Activated CD4-positive, alpha-beta memory T cell treated with anti-CD3 and anti-CD28 coated beads for 36 hours (primary cell): ENCODE measurements around the gene TMTC1. TPM values are rescaled to one million over a fixed set of nuclear protein-coding genes. Genes with fewer than 3 reads are reported as not detected.

Experiments
- CTCF ChIA-PET: fragments of 350-600 bp; sonication (Branson Sonifier 250); formaldehyde crosslinking; loops from one replicate; lab custom pipeline; 2021; ENCODE audit warnings: antibody characterized with exemption, inconsistent platforms; lab: Charles Lee
- POLR2A ChIA-PET: fragments of 350-600 bp; sonication (Branson Sonifier 250); formaldehyde crosslinking; loops from one replicate; lab custom pipeline; 2021; ENCODE audit warnings: antibody characterized with exemption; lab: Charles Lee
- DNase-seq: peaks from one replicate; pipeline ENCODE4 v3.0.0-alpha.2; 2020
- H3K27ac Mint-ChIP-seq: one replicate; pipeline ENCODE4 v1.8.0; 2021; ENCODE audit warnings: mixed read lengths
- H3K27me3 Mint-ChIP-seq: one replicate; pipeline ENCODE4 v1.8.0; 2021; ENCODE audit warnings: mixed read lengths
- H3K36me3 Mint-ChIP-seq: one replicate; pipeline ENCODE4 v1.8.0; 2021; ENCODE audit warnings: mixed read lengths
- H3K4me1 Mint-ChIP-seq: one replicate; pipeline ENCODE4 v1.8.0; 2021; ENCODE audit warnings: low read depth, mixed read lengths
- H3K4me3 Mint-ChIP-seq: one replicate; pipeline ENCODE4 v1.8.0; 2021; ENCODE audit warnings: mild to moderate bottlenecking, mixed read lengths
- H3K9me3 Mint-ChIP-seq: one replicate; pipeline ENCODE4 v1.8.0; 2021; ENCODE audit warnings: mixed read lengths
- intact Hi-C: fragments of 100-400 bp; cut with micrococcal nuclease; formaldehyde crosslinking; loops from one replicate; pipeline ENCODE4 v1.15.1; 2023
- total RNA-seq, 2 experiments: library from RNA; stranded (reverse); gene quantifications; one replicate each; pipeline ENCODE4 v1.2.3, GENCODE V29; 2021

TMTC1 gene
- total RNA-seq, 2 experiments from 2014 or later = 0.15 to 0.17 TPM

GRCh38 chr12:29671742-29672141 lies 112.0 kb downstream of the TMTC1 start:
- H3K9me3 Mint-ChIP-seq = no peaks in the 10 kb centered on the region
- H3K4me3 Mint-ChIP-seq = no peak overlapping the region
- H3K4me1 Mint-ChIP-seq = no peaks in the 10 kb centered on the region
- ChIA-PET POLR2A (no interaction called here), CTCF (no interaction called here)
- no peak overlapping the region for H3K27ac Mint-ChIP-seq
- no peaks in the 10 kb centered on the region for H3K27me3 Mint-ChIP-seq
- no peaks in the 10 kb centered on the region for H3K36me3 Mint-ChIP-seq
- intact Hi-C loops = no loop called here
- DNase-seq = no peak

GRCh38 chr12:29667011-29667410 lies 116.7 kb downstream of the TMTC1 start:
- POLR2A ChIA-PET = no interaction called here
- CTCF ChIA-PET = no interaction called here
- no peak overlapping the region for H3K27ac Mint-ChIP-seq
- intact Hi-C loops = no loop called here
- no peaks in the 10 kb centered on the region for H3K36me3 Mint-ChIP-seq
- DNase-seq = no peak
- H3K9me3 Mint-ChIP-seq = no peaks in the 10 kb centered on the region
- H3K27me3 Mint-ChIP-seq = no peaks in the 10 kb centered on the region
- H3K4me1 Mint-ChIP-seq = no peaks in the 10 kb centered on the region
- no peak overlapping the region for H3K4me3 Mint-ChIP-seq

GRCh38 chr12:29665107-29665506 lies 118.6 kb downstream of the TMTC1 start:
- Mint-ChIP-seq H3K4me3 (no peak overlapping the region), H3K9me3 (no peaks in the 10 kb centered on the region), H3K36me3 (no peaks in the 10 kb centered on the region), H3K4me1 (no peaks in the 10 kb centered on the region), H3K27ac (no peak overlapping the region), H3K27me3 (no peaks in the 10 kb centered on the region)
- no peak for DNase-seq
- ChIA-PET CTCF (no interaction called here), POLR2A (no interaction called here)
- intact Hi-C loops = no loop called here

- ChIA-PET CTCF (no interaction called here), POLR2A (no interaction called here)
- intact Hi-C loops = no loop called here
- Mint-ChIP-seq H3K36me3 (no peaks in the 10 kb centered on the region), H3K27ac (no peak overlapping the region), H3K4me1 (no peaks in the 10 kb centered on the region), H3K4me3 (no peak overlapping the region), H3K27me3 (no peaks in the 10 kb centered on the region), H3K9me3 (no peaks in the 10 kb centered on the region)
- no peak for DNase-seq
Measured at GRCh38 chr12:29662734-29663323, 120.9 kb downstream of the TMTC1 start.

GRCh38 chr12:29660847-29661246 lies 122.9 kb downstream of the TMTC1 start:
- Mint-ChIP-seq H3K9me3 (no peaks in the 10 kb centered on the region), H3K36me3 (no peaks in the 10 kb centered on the region), H3K4me1 (no peaks in the 10 kb centered on the region), H3K4me3 (no peak overlapping the region), H3K27me3 (no peaks in the 10 kb centered on the region), H3K27ac (no peak overlapping the region)
- intact Hi-C loops = no loop called here
- POLR2A ChIA-PET = no interaction called here
- CTCF ChIA-PET = no interaction called here
- no peak for DNase-seq

GRCh38 chr12:29656762-29657538 lies 126.8 kb downstream of the TMTC1 start:
- no peak overlapping the region for H3K27ac Mint-ChIP-seq
- ChIA-PET POLR2A (no interaction called here), CTCF (no interaction called here)
- H3K36me3 Mint-ChIP-seq = no peaks in the 10 kb centered on the region
- no peaks in the 10 kb centered on the region for H3K9me3 Mint-ChIP-seq
- H3K4me1 Mint-ChIP-seq = no peaks in the 10 kb centered on the region
- no peak overlapping the region for H3K4me3 Mint-ChIP-seq
- intact Hi-C loops = no loop called here
- H3K27me3 Mint-ChIP-seq = no peaks in the 10 kb centered on the region
- no peak for DNase-seq

- H3K9me3 Mint-ChIP-seq = no peaks in the 10 kb centered on the region
- CTCF ChIA-PET = no interaction called here
- H3K27ac Mint-ChIP-seq = no peak overlapping the region
- H3K4me1 Mint-ChIP-seq = no peaks in the 10 kb centered on the region
- no peak overlapping the region for H3K4me3 Mint-ChIP-seq
- no peaks in the 10 kb centered on the region for H3K36me3 Mint-ChIP-seq
- intact Hi-C loops = no loop called here
- POLR2A ChIA-PET = no interaction called here
- H3K27me3 Mint-ChIP-seq = no peaks in the 10 kb centered on the region
- DNase-seq = no peak
Measured at GRCh38 chr12:29655861-29656260, 127.9 kb downstream of the TMTC1 start.

- H3K4me1 Mint-ChIP-seq = no peaks in the 10 kb centered on the region
- no peak overlapping the region for H3K4me3 Mint-ChIP-seq
- no peaks in the 10 kb centered on the region for H3K36me3 Mint-ChIP-seq
- no peak overlapping the region for H3K27ac Mint-ChIP-seq
- peaks cover 5% of the 10 kb centered on the region for H3K27me3 Mint-ChIP-seq
- ChIA-PET POLR2A (no interaction called here), CTCF (no interaction called here)
- DNase-seq = no peak
- H3K9me3 Mint-ChIP-seq = no peaks in the 10 kb centered on the region
- intact Hi-C loops = no loop called here
Measured at GRCh38 chr12:29653286-29653685, 130.5 kb downstream of the TMTC1 start.

GRCh38 chr12:29650371-29650770 lies 133.4 kb downstream of the TMTC1 start:
- ChIA-PET POLR2A (no interaction called here), CTCF (no interaction called here)
- intact Hi-C loops = no loop called here
- Mint-ChIP-seq H3K9me3 (no peaks in the 10 kb centered on the region), H3K36me3 (no peaks in the 10 kb centered on the region), H3K27me3 (peaks cover 5% of the 10 kb centered on the region), H3K4me3 (no peak overlapping the region), H3K27ac (no peak overlapping the region), H3K4me1 (no peaks in the 10 kb centered on the region)
- DNase-seq = no peak

- Mint-ChIP-seq H3K36me3 (no peaks in the 10 kb centered on the region), H3K27me3 (peaks cover 5% of the 10 kb centered on the region), H3K4me1 (no peaks in the 10 kb centered on the region), H3K9me3 (no peaks in the 10 kb centered on the region), H3K27ac (no peak overlapping the region), H3K4me3 (no peak overlapping the region)
- CTCF ChIA-PET = no interaction called here
- POLR2A ChIA-PET = no interaction called here
- intact Hi-C loops = no loop called here
- no peak for DNase-seq
Measured at GRCh38 chr12:29649722-29650121, 134.0 kb downstream of the TMTC1 start.

GRCh38 chr12:29644536-29645162 lies 139.1 kb downstream of the TMTC1 start:
- CTCF ChIA-PET = interaction anchor here (0.9 kb wide), 1 partner anchor 92 kb away, joined by 3 read pairs; no protein-coding TSS in a partner anchor

GRCh38 chr12:29640589-29641345 lies 143.0 kb downstream of the TMTC1 start:
- DNase-seq = no peak
- Mint-ChIP-seq H3K4me1 (no peaks in the 10 kb centered on the region), H3K27me3 (no peaks in the 10 kb centered on the region), H3K9me3 (no peaks in the 10 kb centered on the region), H3K27ac (no peak overlapping the region), H3K4me3 (no peak overlapping the region), H3K36me3 (no peaks in the 10 kb centered on the region)
- intact Hi-C loops = no loop called here
- POLR2A ChIA-PET = no interaction called here
- CTCF ChIA-PET = no interaction called here

More at GRCh38 chr12:29644536-29645162, 139.1 kb downstream of the TMTC1 start:
- Mint-ChIP-seq H3K27ac (no peak overlapping the region), H3K4me1 (no peaks in the 10 kb centered on the region), H3K4me3 (no peak overlapping the region), H3K9me3 (no peaks in the 10 kb centered on the region), H3K27me3 (no peaks in the 10 kb centered on the region), H3K36me3 (no peaks in the 10 kb centered on the region)
- peak; percentile 9 for DNase-seq
- intact Hi-C loops = no loop called here
- POLR2A ChIA-PET = no interaction called here
